Kasumi-1 (cell line): ENCODE data around the gene CACNA1A.

Experiments used
- DNase-seq, 2 experiments: peaks; one replicate each; lab custom pipeline; 2025; lab: John Stamatoyannopoulos, UW

CACNA1A gene

GRCh38 chr19:13313875-13314274 is 192.4 kb downstream of the CACNA1A start:
- no peak for DNase-seq

DNA sequence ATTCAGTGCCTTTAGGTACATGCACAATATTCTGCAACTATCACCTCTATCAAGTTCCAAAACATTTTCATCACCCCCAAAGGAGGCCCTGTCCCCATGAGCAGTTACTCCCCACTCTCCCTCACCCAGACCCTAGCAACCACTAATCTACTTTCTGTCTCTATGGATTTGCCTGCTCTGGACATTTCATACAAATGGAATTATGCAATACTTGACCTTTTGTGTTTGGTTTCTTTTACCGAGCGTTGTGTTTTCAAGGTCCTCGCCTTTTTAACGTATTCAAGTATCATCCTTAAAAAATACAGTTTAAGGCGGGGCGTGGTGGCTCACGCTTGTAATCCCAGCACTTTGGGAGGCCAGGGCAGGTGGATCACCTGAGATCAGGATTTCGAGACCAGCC is 196.4 kb downstream of the CACNA1A start:
- DNase-seq, result no peak

DNA sequence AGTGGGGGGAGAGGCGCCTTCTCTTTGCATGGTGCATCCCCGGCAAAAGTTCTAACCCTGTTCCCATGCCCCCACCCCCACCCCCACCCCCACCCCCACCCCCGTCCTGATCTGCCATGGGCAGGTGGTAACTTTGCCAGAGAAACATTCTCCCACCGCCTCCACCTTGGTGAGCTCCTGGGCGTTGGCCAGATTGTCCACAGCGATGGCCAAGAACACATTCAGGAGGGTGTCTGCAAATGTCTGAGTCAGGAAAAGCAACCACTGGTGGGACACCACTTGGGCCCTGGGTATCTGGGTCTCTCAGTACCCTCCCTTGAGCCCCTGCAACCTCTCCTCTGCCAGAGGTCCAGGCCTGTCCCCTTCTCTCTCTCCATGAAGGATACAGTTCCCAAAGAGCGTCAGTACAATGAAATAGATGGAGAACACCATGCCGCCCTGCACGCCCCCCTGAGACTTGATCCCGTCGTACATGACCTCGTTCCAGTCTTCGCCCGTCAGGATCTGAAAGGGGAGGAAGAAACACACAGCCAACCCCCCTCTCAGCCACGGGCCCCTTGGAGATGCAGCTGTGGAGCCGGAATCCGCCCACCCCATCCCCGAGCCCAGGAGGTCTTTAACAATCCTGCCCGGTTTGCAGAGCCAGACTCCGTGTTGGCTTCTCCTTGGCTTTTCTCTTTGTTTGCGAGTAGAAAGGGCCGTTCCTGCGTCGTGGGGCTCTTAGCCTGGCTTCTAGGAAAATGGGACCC is 202.7 kb downstream of the CACNA1A start:
- DNase-seq, result no peak

DNA sequence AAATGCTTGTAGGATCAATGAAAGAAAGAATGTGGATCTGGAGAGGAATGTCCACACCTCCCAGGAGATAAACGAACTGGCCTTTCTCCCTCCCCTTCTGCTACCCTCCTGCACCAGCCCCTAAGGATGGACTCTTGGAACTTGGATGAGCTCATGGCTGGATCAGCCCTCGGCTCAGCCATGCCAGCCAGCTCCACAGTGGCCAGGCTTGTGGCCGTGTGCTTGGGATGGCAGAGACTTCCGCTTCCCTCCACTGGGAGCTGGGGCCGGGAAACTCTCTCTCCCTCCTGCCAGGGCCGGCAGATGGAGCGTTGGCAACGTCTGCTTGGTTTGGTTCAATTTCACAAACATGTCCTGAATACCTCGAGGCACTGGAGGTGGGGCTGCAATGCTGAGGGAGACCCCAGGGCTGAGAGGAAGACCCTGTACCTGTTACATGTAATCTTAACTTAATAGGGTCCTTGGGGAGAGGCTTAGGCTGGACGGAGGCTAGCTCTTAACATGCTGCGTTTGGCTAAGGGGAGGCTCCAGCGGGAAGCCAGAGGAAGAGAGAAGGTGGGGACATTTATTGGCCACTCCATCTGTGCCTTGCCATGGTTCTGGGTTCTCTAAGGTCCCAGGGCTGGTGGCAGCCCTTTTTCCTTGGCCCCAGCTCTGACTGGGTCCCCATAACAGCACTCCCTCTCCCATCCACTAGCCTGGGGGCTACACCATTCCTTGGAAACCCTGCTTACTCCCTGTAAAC is 203.6 kb downstream of the CACNA1A start:
- DNase-seq, result no peak

GRCh38 chr19:13301627-13302334 is 204.5 kb downstream of the CACNA1A start:
- no peak for DNase-seq

DNA sequence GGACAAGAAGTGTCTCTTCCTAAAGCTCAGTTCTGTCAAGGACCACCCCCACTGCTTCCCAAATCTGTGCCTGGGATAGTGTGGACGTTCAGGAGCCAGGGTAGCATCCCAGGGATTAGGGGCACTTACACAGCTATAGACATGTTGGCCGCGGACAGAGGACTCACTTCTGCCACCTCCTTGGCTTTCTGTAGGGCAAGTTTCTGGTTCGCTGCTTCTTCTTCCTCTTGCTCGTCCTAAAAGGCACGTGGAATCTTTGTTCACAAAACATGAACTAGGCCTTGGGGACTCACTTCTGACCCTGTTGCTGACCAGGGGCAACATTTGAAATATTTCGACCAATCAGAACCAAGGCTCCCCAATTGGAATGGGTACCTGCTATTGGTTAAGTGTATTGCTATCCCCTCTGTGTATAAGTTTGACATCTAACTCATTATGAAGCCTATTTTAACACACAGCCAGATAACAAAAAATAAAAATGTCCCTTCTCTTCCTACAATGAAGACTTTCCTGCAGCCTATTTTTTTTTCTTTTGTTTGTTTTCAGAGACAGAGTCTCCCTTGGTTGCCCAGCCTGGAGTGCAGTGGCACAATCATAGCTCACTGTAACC is 205.8 kb downstream of the CACNA1A start:
- DNase-seq, result no peak

DNA sequence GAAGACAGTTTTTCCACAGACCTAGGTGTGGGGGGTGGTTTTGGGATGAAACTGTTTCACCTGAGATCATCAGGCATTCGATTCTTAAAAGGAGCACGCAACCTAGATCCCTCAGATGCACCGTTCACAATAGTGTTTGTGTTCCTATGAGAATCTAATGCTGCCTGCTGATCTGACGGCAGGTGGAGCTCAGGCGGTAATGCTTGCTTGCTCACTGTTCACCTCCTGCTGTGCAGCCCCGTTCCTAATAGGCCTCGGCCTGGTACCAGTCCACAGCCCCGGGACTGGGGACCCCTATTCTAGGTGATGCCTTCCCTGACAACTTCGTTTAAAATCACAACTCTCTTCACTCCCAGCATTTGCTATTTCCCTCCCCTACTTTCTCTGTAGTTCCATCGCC is 206.4 kb downstream of the CACNA1A start:
- no peak for DNase-seq

DNA sequence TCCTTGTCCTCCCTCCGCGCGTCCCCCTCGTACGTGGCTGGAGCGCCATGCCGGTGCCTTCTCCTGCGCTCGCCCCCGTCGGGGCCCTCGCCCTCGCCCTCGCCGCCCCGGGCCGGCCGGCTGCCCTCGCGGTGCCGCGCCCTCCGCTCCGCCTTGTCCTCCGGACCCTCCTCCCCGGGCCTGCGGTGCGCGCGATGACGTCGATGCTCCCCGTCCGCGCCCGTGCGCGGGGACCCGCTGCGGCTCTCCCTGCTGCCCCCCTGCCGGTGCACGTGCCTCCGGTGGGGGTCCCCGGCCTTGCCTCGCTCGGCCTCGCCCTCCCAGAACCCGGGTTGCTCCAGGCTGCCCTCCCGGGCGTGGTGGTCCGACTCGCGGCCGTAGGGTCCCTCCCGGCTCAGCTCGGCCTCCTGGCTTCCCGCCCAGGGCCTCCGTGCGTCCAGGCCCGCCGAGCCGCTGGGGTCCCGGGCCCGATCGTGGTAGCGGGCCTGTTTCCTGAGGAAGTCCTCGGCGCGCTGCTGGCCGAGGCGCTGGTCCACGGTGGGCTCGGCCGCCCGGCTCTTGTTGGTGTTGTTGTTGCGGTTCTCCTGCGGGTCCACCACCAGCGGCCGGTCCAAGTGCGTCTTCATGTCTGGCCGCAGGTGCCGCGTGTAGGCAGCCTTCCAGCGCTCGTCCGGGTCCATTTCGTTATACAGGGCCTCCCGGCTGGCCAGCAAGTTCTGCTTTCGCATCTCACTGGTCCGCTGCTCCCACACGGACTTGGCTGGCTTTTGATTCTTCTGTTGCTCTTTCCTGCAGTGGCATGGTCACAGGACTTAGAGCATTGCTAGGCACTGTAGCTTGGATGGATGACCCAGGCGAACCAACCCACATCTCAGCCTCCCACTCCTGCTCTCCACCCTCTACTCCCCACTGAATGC is 207.5 kb downstream of the CACNA1A start:
- no peak for DNase-seq

DNA sequence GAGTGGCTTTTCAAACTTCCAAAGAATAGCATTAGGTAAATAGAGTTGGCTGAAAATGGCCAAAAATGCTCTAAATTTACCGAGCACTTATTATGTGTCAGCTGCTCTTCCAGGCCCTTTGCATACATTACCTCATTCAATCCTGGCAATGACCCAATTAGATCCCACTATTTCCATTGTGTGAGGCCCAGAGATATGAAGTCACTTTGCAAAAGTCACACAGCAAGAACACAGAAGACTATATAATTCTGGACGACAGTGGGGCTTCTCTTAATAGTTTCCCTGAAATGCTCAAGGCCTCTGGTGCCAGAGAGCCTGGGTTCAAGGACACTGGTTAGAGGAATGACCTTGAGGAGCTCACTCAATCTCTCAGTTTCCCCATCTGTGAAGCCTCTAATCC is 209.3 kb downstream of the CACNA1A start:
- DNase-seq, result no peak

DNA sequence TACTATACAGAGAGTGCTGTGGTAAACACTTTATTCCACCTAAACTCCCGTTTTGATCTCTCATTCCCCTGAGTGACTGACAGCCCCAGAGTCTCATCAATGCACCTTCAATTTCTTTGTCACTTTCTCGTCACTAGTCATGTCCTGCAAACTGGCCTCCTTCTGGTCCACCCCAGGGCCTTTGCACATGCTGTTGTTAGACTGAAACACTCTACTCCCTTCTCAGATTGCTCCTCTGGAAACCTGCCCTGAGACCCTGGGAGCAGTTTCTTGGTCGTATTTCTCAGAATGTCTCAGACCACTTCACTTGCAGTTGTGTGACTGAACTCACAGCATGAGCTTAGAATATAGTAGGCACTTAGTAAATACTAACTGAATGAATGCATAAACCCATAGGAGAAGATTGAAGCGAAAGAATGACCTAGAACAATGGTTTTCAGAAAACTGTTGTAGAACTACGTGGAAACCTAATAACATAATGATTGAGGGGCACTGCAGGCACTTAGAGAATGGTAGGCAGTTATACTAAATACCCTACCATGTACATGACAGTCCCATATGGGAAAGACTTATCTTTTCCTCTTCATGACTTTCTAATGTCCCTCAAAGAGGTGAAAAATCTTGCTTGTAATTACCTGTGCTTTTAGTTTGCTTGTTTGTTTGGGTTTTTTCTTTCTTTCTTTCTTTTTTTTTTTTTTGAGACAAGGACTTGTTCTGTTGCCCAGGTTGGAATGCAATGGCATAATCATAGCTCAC is 211.3 kb downstream of the CACNA1A start:
- DNase-seq, result no peak

GRCh38 chr19:13291913-13292312 is 214.4 kb downstream of the CACNA1A start:
- DNase-seq, result no peak

- no peak for DNase-seq
Measured at GRCh38 chr19:13290741-13291140, 215.5 kb downstream of the CACNA1A start.

DNA sequence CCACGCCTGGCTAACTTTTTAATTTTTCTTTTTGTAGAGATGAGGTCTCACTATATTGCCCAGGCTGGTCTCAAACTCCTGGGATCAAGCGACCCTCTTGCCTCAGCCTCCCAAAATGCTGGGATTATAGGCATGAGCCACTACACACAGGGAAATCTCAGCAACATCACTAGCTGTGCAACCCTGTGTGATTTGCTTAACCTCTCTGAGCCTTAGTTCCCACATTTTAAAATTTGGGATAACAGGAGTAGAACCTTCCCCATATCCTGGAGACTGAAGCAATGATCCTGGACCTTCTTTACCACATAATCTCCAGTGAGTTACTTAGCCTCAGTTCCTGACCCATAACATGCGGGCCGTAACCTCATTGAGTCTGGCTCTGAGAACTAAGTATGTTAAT is 217.0 kb downstream of the CACNA1A start:
- no peak for DNase-seq

GRCh38 chr19:13286195-13286985 is 219.9 kb downstream of the CACNA1A start:
- no peak for DNase-seq

GRCh38 chr19:13284929-13285928 is 221.1 kb downstream of the CACNA1A start:
- DNase-seq, result no peak

- no peak for DNase-seq
Measured at GRCh38 chr19:13283871-13284270, 222.4 kb downstream of the CACNA1A start.

GRCh38 chr19:13282486-13283065 is 223.7 kb downstream of the CACNA1A start:
- no peak for DNase-seq
